Epithelial cell of umbilical artery (primary cell): ENCODE results near the gene GNG10. TPM values are rescaled to one million over a fixed set of nuclear protein-coding genes. Genes with fewer than 3 reads are reported as not detected.

ENCODE experiments used
- total RNA-seq: library from RNA; depleted of rRNA; stranded (reverse); fragments of >200 nt; gene quantifications from 2 replicates; pipeline ENCODE4 v1.2.3, GENCODE V29; 2014

Gene GNG10
- 59.9 and 76.7 TPM in 2 replicates for total RNA-seq

DNA sequence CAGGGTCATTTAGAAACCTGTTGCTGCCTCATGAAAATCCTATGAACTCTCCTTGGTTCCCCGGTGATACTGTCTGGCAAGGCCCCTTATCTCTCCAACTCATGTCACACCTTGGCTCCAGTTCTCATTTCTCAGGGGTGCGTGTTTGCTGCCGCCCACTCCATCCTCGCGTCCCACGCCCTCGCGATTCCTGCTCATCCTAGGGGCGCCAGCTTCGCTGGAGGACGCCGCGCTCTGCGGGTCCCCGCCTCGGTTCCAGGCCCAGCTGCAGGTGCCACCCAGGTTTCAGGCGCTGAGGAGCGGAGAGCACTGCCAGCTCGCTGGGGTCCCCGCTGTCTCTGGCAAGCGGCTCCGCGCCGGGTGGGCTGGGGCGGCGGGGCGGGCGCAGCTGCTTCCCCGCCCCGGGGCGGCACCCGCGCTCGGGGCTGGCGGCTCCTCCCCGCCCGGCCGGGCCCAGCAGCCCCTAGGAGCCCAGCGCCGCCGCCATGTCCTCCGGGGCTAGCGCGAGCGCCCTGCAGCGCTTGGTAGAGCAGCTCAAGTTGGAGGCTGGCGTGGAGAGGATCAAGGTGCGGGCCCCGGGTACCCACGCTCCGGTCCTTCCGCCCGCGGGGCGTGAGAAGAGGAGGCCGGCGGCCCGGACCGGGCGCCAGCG is at the start of gene GNG10:
Gene GNG10 (plus strand): TSS at position 456 of the 652 bp plus-strand sequence. CDS start 30 bp downstream, at position 486.

DNA sequence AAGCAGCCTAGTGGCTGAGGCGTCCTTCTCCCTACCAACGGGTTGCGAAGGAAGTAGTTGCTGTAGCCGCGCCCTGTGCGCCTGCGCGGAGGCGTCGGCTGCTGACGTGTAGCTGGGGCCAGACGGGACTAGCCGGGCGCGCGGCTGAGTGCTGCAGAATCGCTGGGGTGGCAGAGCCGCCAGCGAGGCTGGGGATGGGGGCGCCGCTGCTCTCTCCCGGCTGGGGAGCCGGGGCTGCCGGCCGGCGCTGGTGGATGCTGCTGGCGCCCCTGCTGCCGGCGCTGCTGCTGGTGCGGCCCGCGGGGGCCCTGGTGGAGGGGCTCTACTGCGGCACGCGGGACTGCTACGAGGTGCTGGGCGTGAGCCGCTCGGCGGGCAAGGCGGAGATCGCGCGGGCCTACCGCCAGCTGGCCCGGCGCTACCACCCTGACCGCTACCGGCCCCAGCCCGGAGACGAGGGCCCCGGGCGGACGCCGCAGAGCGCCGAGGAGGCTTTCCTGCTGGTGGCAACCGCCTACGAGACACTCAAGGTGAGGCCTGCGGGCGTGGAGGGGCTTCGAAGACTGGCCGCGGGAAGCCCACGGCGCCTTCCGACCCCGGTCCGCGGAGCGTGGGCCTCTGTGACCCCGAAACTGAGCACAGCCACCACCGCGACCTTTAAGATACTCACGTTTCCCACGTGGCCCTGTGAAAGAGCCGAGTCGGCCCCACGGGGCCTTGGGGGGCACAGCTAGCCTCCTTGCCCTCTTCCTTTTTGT is 30.0 kb upstream of the GNG10 start, which contains the start of gene DNAJC25:
Gene DNAJC25 (plus strand): TSS at position 121 of the 758 bp plus-strand sequence. CDS start 74 bp downstream, at position 195.

Other genes starting within 250 kb of the GNG10 start
- gene ECPAS, start 177.2 kb upstream of the GNG10 start, total RNA-seq = 69.6 and 80.9 TPM in 2 replicates
- 1.6 and 2.9 TPM in 2 replicates for gene ZNF483, start 136.4 kb upstream of the GNG10 start, total RNA-seq
- 43.2 and 54.1 TPM in 2 replicates for gene PTGR1, start 62.0 kb upstream of the GNG10 start, total RNA-seq
- 4.1 and 4.5 TPM in 2 replicates for gene DNAJC25, start 30.3 kb upstream of the GNG10 start, total RNA-seq
- 0.15 TPM in 1 of 2 replicates, not detected in the other for gene SHOC1, start 133.3 kb downstream of the GNG10 start, total RNA-seq
- 49.7 and 60.8 TPM in 2 replicates for gene UGCG, start 235.2 kb downstream of the GNG10 start, total RNA-seq